GM23338 (cell line): Measurements from ENCODE around the gene SULF2. TPM values are rescaled to one million over a fixed set of nuclear protein-coding genes. Genes with fewer than 3 reads are reported as not detected.

Source experiments
- ATAC-seq: fragments of 200-7000 bp; cut with Tn5 transposase; 3 replicates; pipeline ENCODE4 v1.9.1; 2020
- DNase-seq: peaks from one replicate; pipeline ENCODE4 v3.0.0-alpha.2; 2015; ENCODE audit warnings: low spot score
- H2AFZ ChIP-seq: fragments of 200-600 bp; sonication (generic); 2 replicates; pipeline ENCODE4 v1.8.0; 2016; ENCODE audit warnings: antibody characterized with exemption, mild to moderate bottlenecking, moderate library complexity
- H3F3A ChIP-seq: fragments of 200-600 bp; sonication (generic); replicated peaks from 2 replicates; pipeline ENCODE4 v1.8.0; 2017; ENCODE audit warnings: antibody characterized with exemption, mixed run types, low read depth
- H3K27ac ChIP-seq: fragments of 200-600 bp; sonication (generic); 2 replicates; pipeline ENCODE4 v1.6.1; 2016; ENCODE audit warnings: low read depth
- H3K27me3 ChIP-seq: fragments of 200-600 bp; sonication (generic); 2 replicates; pipeline ENCODE4 v1.8.0; 2016; ENCODE audit warnings: mild to moderate bottlenecking, mixed run types, moderate library complexity; ENCODE audit not compliant: insufficient read depth
- H3K36me3 ChIP-seq: fragments of 200-600 bp; sonication (generic); 2 replicates; pipeline ENCODE4 v1.8.0; 2016; ENCODE audit warnings: mild to moderate bottlenecking; ENCODE audit not compliant: insufficient read depth
- H3K4me1 ChIP-seq: fragments of 200-600 bp; sonication (generic); 2 replicates; pipeline ENCODE4 v1.8.0; 2016; ENCODE audit warnings: mild to moderate bottlenecking, moderate library complexity; ENCODE audit not compliant: insufficient read depth
- H3K4me2 ChIP-seq: fragments of 200-600 bp; sonication (generic); 2 replicates; pipeline ENCODE4 v1.7.1; 2017; ENCODE audit warnings: mixed run types
- H3K4me3 ChIP-seq: fragments of 200-600 bp; sonication (generic); 2 replicates; pipeline ENCODE4 v1.6.1; 2016; ENCODE audit warnings: mixed run types
- H3K79me2 ChIP-seq: fragments of 200-600 bp; sonication (generic); replicated peaks from 2 replicates; pipeline ENCODE4 v1.8.0; 2017; ENCODE audit warnings: mild to moderate bottlenecking; ENCODE audit not compliant: insufficient read depth
- H3K9me2 ChIP-seq: fragments of 200-600 bp; sonication (generic); 2 replicates; pipeline ENCODE4 v1.8.0; 2017; ENCODE audit not compliant: insufficient read depth
- H4K20me1 ChIP-seq: fragments of 200-600 bp; sonication (generic); replicated peaks from 2 replicates; pipeline ENCODE4 v1.8.0; 2017; ENCODE audit warnings: mild to moderate bottlenecking; ENCODE audit not compliant: insufficient read depth
- H3K27ac Mint-ChIP-seq: 2 replicates; pipeline ENCODE4 v1.8.0; 2020; ENCODE audit warnings: inconsistent platforms, mild to moderate bottlenecking, moderate library complexity, mixed read lengths
- H3K27me3 Mint-ChIP-seq: 3 replicates; pipeline ENCODE4 v1.8.0; 2022; ENCODE audit warnings: low read depth, mild to moderate bottlenecking, moderate library complexity, mixed read lengths, inconsistent platforms; ENCODE audit not compliant: insufficient read depth, poor library complexity
- H3K36me3 Mint-ChIP-seq: 3 replicates; pipeline ENCODE4 v1.8.0; 2021; ENCODE audit warnings: low read depth, mild to moderate bottlenecking, inconsistent platforms, moderate library complexity, mixed read lengths
- H3K4me1 Mint-ChIP-seq: 3 replicates; pipeline ENCODE4 v1.8.0; 2020; ENCODE audit warnings: mild to moderate bottlenecking, inconsistent platforms, mixed read lengths
- H3K4me3 Mint-ChIP-seq: 3 replicates; pipeline ENCODE4 v1.8.0; 2021; ENCODE audit warnings: moderate library complexity, mild to moderate bottlenecking, inconsistent platforms, mixed read lengths
- H3K9me3 Mint-ChIP-seq: 3 replicates; pipeline ENCODE4 v1.8.0; 2020; ENCODE audit warnings: moderate library complexity, mild to moderate bottlenecking, inconsistent platforms, mixed read lengths
- CREB1 ChIP-seq: fragments of 250-450 bp; sonication (Bioruptor Pico); IDR thresholded peaks from 2 replicates; pipeline ENCODE4 v1.5.0; 2020; ENCODE audit warnings: low read depth, mild to moderate bottlenecking, moderate library complexity
- CTCF ChIP-seq, 2 experiments: fragments of 200-600 bp in 1 of 2; sonication (generic) in 1 of 2; conservative IDR thresholded peaks; 2 replicates each; pipeline versions ENCODE4 v1.5.1 to v1.6.1; 2016 to 2017; ENCODE audit warnings: antibody characterized with exemption in 2 of 2, low read depth in 2 of 2, mild to moderate bottlenecking in 2 of 2, moderate library complexity in 1 of 2
- ETS1 ChIP-seq: IDR thresholded peaks from 2 replicates; pipeline ENCODE4 v1.6.1; 2016; ENCODE audit warnings: antibody characterized with exemption
- EZH2 ChIP-seq: fragments of 200-600 bp; sonication (generic); IDR thresholded peaks from one replicate; pipeline ENCODE4 v1.8.0; 2017; ENCODE audit warnings: antibody characterized with exemption, mild to moderate bottlenecking, low read depth; ENCODE audit not compliant: unreplicated experiment
- EZH2phosphoT487 ChIP-seq: fragments of 200-600 bp; sonication (generic); IDR thresholded peaks from one replicate; pipeline ENCODE4 v1.8.1; 2018; ENCODE audit warnings: antibody characterized with exemption; ENCODE audit not compliant: unreplicated experiment
- JUNB ChIP-seq: IDR thresholded peaks from one replicate; pipeline ENCODE4 v1.6.1; 2016; ENCODE audit warnings: antibody characterized with exemption; ENCODE audit not compliant: unreplicated experiment
- NANOG ChIP-seq: IDR thresholded peaks from 2 replicates; pipeline ENCODE4 v1.6.1; 2016; ENCODE audit warnings: antibody characterized with exemption, borderline replicate concordance
- POLR2AphosphoS5 ChIP-seq: IDR thresholded peaks from 2 replicates; pipeline ENCODE4 v1.6.1; 2016; ENCODE audit warnings: antibody characterized with exemption, low read depth
- REST ChIP-seq: IDR thresholded peaks from one replicate; pipeline ENCODE4 v1.6.1; 2018; ENCODE audit warnings: antibody characterized with exemption; ENCODE audit not compliant: unreplicated experiment
- STAT1 ChIP-seq: IDR thresholded peaks from one replicate; pipeline ENCODE4 v1.6.1; 2016; ENCODE audit warnings: antibody characterized with exemption; ENCODE audit not compliant: unreplicated experiment
- ZNF114 ChIP-seq: fragments of 250-450 bp; sonication (Bioruptor Pico); IDR thresholded peaks from 2 replicates; pipeline ENCODE4 v1.5.0; 2020; ENCODE audit warnings: mild to moderate bottlenecking, moderate library complexity
- ZNF331 ChIP-seq: fragments of 250-450 bp; sonication (Bioruptor Pico); IDR thresholded peaks from 2 replicates; pipeline ENCODE4 v1.5.0; 2020; ENCODE audit warnings: low read depth, mild to moderate bottlenecking, moderate library complexity
- polyA plus RNA-seq: library from polyadenylated mRNA; unstranded; fragments of >200 nt; fragmentation: Nextera tagmentation; extraction: Ambion mirVana; gene quantifications from 2 replicates; pipeline ENCODE4 v1.2.1, GENCODE V29; 2016
- total RNA-seq: library from RNA; depleted of rRNA; stranded (reverse); fragments of >200 nt; shearing (Covaris generic); gene quantifications from 2 replicates; pipeline ENCODE4 v1.2.3, GENCODE V29; 2014

SULF2 gene
- total and polyA plus RNA-seq, 2 experiments from 2014 or later, result 9.5 to 20.7 TPM

- no peak for TF ChIP-seq JUNB
- TF ChIP-seq CREB1, result peak; percentile 66
- TF ChIP-seq REST, result no peak
Measured at GRCh38 chr20:47648943-47649342, 136.3 kb downstream of the SULF2 start (continued).

- no peaks in the 10 kb centered on the region for H3K9me2 ChIP-seq
- H3K79me2 ChIP-seq, result no peaks in the 10 kb centered on the region
- no peak overlapping the region for H2AFZ ChIP-seq
- peak overlapping the region; percentile 44; the same call in 1 of the 2 replicates for H3K27ac Mint-ChIP-seq
- H3K27me3 Mint-ChIP-seq, result peaks cover 3% of the 10 kb centered on the region
- no peaks in the 10 kb centered on the region for H3K9me3 Mint-ChIP-seq
- H3K4me3 ChIP-seq, result no peak overlapping the region
- peaks cover 21% of the 10 kb centered on the region for H3K4me1 ChIP-seq
- no peak overlapping the region for H3K4me3 Mint-ChIP-seq
- no peak for ATAC-seq
- peaks cover 57% of the 10 kb centered on the region for H3K36me3 Mint-ChIP-seq
- peaks cover 14% of the 10 kb centered on the region; the same call in 1 of the 2 replicates for H3K36me3 ChIP-seq
- H4K20me1 ChIP-seq, result no peaks in the 10 kb centered on the region
- no peak overlapping the region for H3K4me2 ChIP-seq
- peak overlapping the region; percentile 74 for H3K27ac ChIP-seq
- DNase-seq, result no peak
- peaks cover 44% of the 10 kb centered on the region for H3K4me1 Mint-ChIP-seq
- no peaks in the 10 kb centered on the region for H3K27me3 ChIP-seq
- 0 out of 2 replicates have a peak, but pooled peaks cover 3% of the 10 kb centered on the region for H3F3A ChIP-seq
- TF ChIP-seq ETS1 (no peak), EZH2phosphoT487 (no peak), CTCF (conservative IDR thresholded peaks at IDR 0.05; ENCODE audit: low read depth in 2 of 2) (no peak), EZH2 (no peak), STAT1 (no peak), ZNF114 (CRISPR knock-in tag) (no peak), ZNF331 (no peak), POLR2AphosphoS5 (no peak), JUNB (no peak), REST (no peak), CREB1 (no peak), NANOG (no peak)
Measured at GRCh38 chr20:47647994-47648393, 137.3 kb downstream of the SULF2 start.
